Upper lobe of right lung (tissue), 1 donor: ENCODE results near the gene TFCP2. TPM values are rescaled to one million over a fixed set of nuclear protein-coding genes. Genes with fewer than 3 reads are reported as not detected.
A peak's percentile ranks its signal among the peaks of the same experiment; 100 is the strongest.
"Not testable (repeated sequence)": the region's sequence is repeated elsewhere in the genome, so short reads cannot be mapped to it uniquely, and the experiment has no call there.

Experiments used
- ATAC-seq: fragments of 200-7000 bp; cut with Tn5 transposase; one replicate; pipeline ENCODE4 v1.9.1; 2020; ENCODE audit warnings: mild to moderate bottlenecking, moderate library complexity
- DNase-seq: peaks from one replicate; pipeline ENCODE4 v3.0.0-alpha.2; 2020
- H3K27ac ChIP-seq: fragments of 200-600 bp; one replicate; pipeline ENCODE4 v1.8.0; 2022
- H3K27me3 ChIP-seq: fragments of 200-600 bp; one replicate; pipeline ENCODE4 v1.8.0; 2022; ENCODE audit warnings: mild to moderate bottlenecking
- H3K36me3 ChIP-seq: fragments of 200-600 bp; one replicate; pipeline ENCODE4 v1.8.0; 2022
- H3K4me1 ChIP-seq: fragments of 200-600 bp; one replicate; pipeline ENCODE4 v1.8.0; 2022
- H3K4me3 ChIP-seq: fragments of 200-600 bp; one replicate; pipeline ENCODE4 v1.8.0; 2022; ENCODE audit warnings: mild to moderate bottlenecking
- H3K9me3 ChIP-seq: fragments of 200-600 bp; one replicate; pipeline ENCODE4 v1.8.0; 2022
- CTCF ChIP-seq: fragments of 200-600 bp; IDR thresholded peaks from one replicate; pipeline ENCODE4 v1.8.0; 2022; ENCODE audit warnings: antibody characterized with exemption
- intact Hi-C: fragments of 100-400 bp; cut with DNase I; formaldehyde crosslinking; loops from one replicate; pipeline ENCODE4 v1.11.0; 2022
- total RNA-seq: library from RNA; stranded (reverse); fragmentation: NEBNext Ultra II Directional; extraction: Animal tissue kit (Norgen Biotek cat#: 25700); gene quantifications from one replicate; pipeline ENCODE4 v1.2.1, GENCODE V29; 2021
- donor health status: DM: no; HTN: yes; CAD: no; lungs with severe emphysema.

The TFCP2 gene
- total RNA-seq, 1 donor from 2014 or later, result 25.0 TPM

GRCh38 chr12:51083126-51083833 is 89.7 kb downstream of the TFCP2 start, which contains the start of gene CSRNP2:
TSS of gene CSRNP2 (minus strand) at chr12:51083596. CDS start at chr12:51076561, 7,035 bp downstream.
- ATAC-seq (peak; percentile 100), DNase-seq (peak; percentile 98)
- H3K27ac ChIP-seq, result peak within 1 kb of the TSS; percentile 89
- no peak for TF ChIP-seq CTCF
- peak within 1 kb of the TSS; percentile 94 for H3K4me3 ChIP-seq
- H3K4me1 ChIP-seq, result peaks cover 10% of the 10 kb centered on the region
- H3K36me3 ChIP-seq, result no peaks in the 10 kb centered on the region
- H3K9me3 ChIP-seq, result no peaks in the 10 kb centered on the region
- H3K27me3 ChIP-seq, result no peaks in the 10 kb centered on the region
- intact Hi-C loops, result no loop called here

- DNase-seq, result no peak
- Histone ChIP-seq H3K27me3 (no peaks in the 10 kb centered on the region), H3K36me3 (no peaks in the 10 kb centered on the region), H3K4me1 (peaks cover 13% of the 10 kb centered on the region), H3K9me3 (no peaks in the 10 kb centered on the region), H3K4me3 (peak overlapping the region; percentile 94), H3K27ac (peak overlapping the region; percentile 89)
- TF ChIP-seq CTCF, result no peak
- intact Hi-C loops, result no loop called here
- no peak for ATAC-seq
Observed at GRCh38 chr12:51082561-51083125, 90.3 kb downstream of the TFCP2 start.

GRCh38 chr12:51081421-51081820 is 91.5 kb downstream of the TFCP2 start:
- Histone ChIP-seq H3K4me3 (no peak overlapping the region), H3K4me1 (peaks cover 22% of the 10 kb centered on the region), H3K36me3 (no peaks in the 10 kb centered on the region), H3K9me3 (no peaks in the 10 kb centered on the region), H3K27ac (no peak overlapping the region), H3K27me3 (no peaks in the 10 kb centered on the region)
- DNase-seq (no peak), ATAC-seq (no peak)
- TF ChIP-seq CTCF, result no peak
- intact Hi-C loops, result no loop called here

GRCh38 chr12:51080136-51080535 is 92.8 kb downstream of the TFCP2 start:
- H3K4me3 ChIP-seq, result no peak overlapping the region
- DNase-seq, result no peak
- H3K9me3 ChIP-seq, result no peaks in the 10 kb centered on the region
- H3K4me1 ChIP-seq, result peaks cover 30% of the 10 kb centered on the region
- ATAC-seq, result no peak
- no peaks in the 10 kb centered on the region for H3K27me3 ChIP-seq
- intact Hi-C loops, result no loop called here
- no peak for TF ChIP-seq CTCF
- no peak overlapping the region for H3K27ac ChIP-seq
- no peaks in the 10 kb centered on the region for H3K36me3 ChIP-seq

- ATAC-seq, intact Hi-C loops: not testable (repeated sequence)
- H3K4me1 ChIP-seq, result peaks cover 30% of the 10 kb centered on the region
Observed at GRCh38 chr12:51078866-51079265, 94.1 kb downstream of the TFCP2 start.

GRCh38 chr12:51078346-51078745 is 94.6 kb downstream of the TFCP2 start:
- ATAC-seq, H3K4me3 ChIP-seq, intact Hi-C loops, H3K27ac ChIP-seq, H3K9me3 ChIP-seq, DNase-seq, H3K27me3 ChIP-seq: not testable (repeated sequence)
- peaks cover 11% of the 10 kb centered on the region for H3K36me3 ChIP-seq
- H3K4me1 ChIP-seq, result peaks cover 27% of the 10 kb centered on the region

More at GRCh38 chr12:51078866-51079265, 94.1 kb downstream of the TFCP2 start:
- not testable (repeated sequence) for H3K27me3 ChIP-seq, H3K36me3 ChIP-seq, H3K27ac ChIP-seq, H3K9me3 ChIP-seq, H3K4me3 ChIP-seq, DNase-seq
